Breast epithelium (tissue), 4 donors: ENCODE data around the gene SCRT2. TPM values are rescaled to one million over a fixed set of nuclear protein-coding genes. Genes with fewer than 3 reads are reported as not detected.

Experiments
- DNase-seq, 2 donors: peaks; one replicate each; pipeline ENCODE4 v3.0.0-alpha.2; 2019; ENCODE audit warnings: low spot score in 2 of 2
- H3K27ac ChIP-seq, 2 donors: fragments of 200-600 bp; sonication (generic) in 1 of 2; one replicate each; pipeline ENCODE4 v1.5.1; 2016 to 2019; ENCODE audit warnings: mild to moderate bottlenecking in 1 of 2
- H3K27me3 ChIP-seq, 2 donors: fragments of 200-600 bp; sonication (generic) in 1 of 2; one replicate each; pipeline versions ENCODE4 v1.5.1 to v1.6.0; 2017 to 2019; ENCODE audit warnings: control low read depth in 1 of 2, mild to moderate bottlenecking in 1 of 2
- H3K36me3 ChIP-seq: fragments of 200-600 bp; one replicate; pipeline ENCODE4 v1.5.1; 2019
- H3K4me1 ChIP-seq, 2 donors: fragments of 200-600 bp; sonication (generic); one replicate each; pipeline ENCODE4 v1.5.1; 2016 to 2019; ENCODE audit warnings: control low read depth in 1 of 2
- H3K4me3 ChIP-seq, 3 donors: fragments of 200-600 bp; sonication (generic); 1 replicate in 2 of 3; 2 replicates in 1 of 3; pipeline ENCODE4 v1.5.1; 2016 to 2019; ENCODE audit warnings: mild to moderate bottlenecking in 3 of 3, moderate library complexity in 2 of 3
- H3K9me3 ChIP-seq, 2 donors: fragments of 200-600 bp; sonication (generic) in 1 of 2; one replicate each; pipeline ENCODE4 v1.5.1; 2016 to 2019; ENCODE audit warnings: control low read depth in 1 of 2
- POLR2A ChIP-seq: fragments of 450-650 bp; IDR thresholded peaks from one replicate; pipeline ENCODE4 v1.6.1; 2016; ENCODE audit warnings: antibody characterized with exemption, mild to moderate bottlenecking, moderate library complexity
- POLR2AphosphoS5 ChIP-seq, 3 donors: sonication (generic); formaldehyde crosslinking; IDR thresholded peaks; one replicate each; pipeline ENCODE4 v1.6.1; 2017; ENCODE audit warnings: antibody characterized with exemption in 3 of 3
- intact Hi-C: fragments of 100-400 bp; cut with DNase I; formaldehyde crosslinking; loops from one replicate; pipeline ENCODE4 v1.15.1; 2023; ENCODE audit warnings: low total_unique reads
- total RNA-seq, 3 donors: library from RNA; depleted of rRNA; stranded (reverse); fragments of >200 nt; gene quantifications; one replicate each; pipeline ENCODE4 v1.1.0, GENCODE V29; 2016
- TF ChIP-seq, protein P1 (sequence below), 3 donors: fragments of 450-650 bp; IDR thresholded peaks; one replicate each; pipeline ENCODE4 v1.5.1; 2016 to 2017; ENCODE audit warnings: antibody characterized with exemption in 3 of 3, mild to moderate bottlenecking in 3 of 3, moderate library complexity in 3 of 3

Gene SCRT2
- total RNA-seq, 3 donors from 2014 or later = not detected

- no peaks in the 10 kb centered on the region for H3K4me1 ChIP-seq
- DNase-seq = no peak
- H3K27me3 ChIP-seq = peaks cover 0 to 60% of the 10 kb centered on the region in 2 donors
- H3K27ac ChIP-seq = no peak overlapping the region
- TF ChIP-seq, protein P1, sequence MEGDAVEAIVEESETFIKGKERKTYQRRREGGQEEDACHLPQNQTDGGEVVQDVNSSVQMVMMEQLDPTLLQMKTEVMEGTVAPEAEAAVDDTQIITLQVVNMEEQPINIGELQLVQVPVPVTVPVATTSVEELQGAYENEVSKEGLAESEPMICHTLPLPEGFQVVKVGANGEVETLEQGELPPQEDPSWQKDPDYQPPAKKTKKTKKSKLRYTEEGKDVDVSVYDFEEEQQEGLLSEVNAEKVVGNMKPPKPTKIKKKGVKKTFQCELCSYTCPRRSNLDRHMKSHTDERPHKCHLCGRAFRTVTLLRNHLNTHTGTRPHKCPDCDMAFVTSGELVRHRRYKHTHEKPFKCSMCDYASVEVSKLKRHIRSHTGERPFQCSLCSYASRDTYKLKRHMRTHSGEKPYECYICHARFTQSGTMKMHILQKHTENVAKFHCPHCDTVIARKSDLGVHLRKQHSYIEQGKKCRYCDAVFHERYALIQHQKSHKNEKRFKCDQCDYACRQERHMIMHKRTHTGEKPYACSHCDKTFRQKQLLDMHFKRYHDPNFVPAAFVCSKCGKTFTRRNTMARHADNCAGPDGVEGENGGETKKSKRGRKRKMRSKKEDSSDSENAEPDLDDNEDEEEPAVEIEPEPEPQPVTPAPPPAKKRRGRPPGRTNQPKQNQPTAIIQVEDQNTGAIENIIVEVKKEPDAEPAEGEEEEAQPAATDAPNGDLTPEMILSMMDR (IDR thresholded peaks at IDR 0.05) = no peak
- TF ChIP-seq POLR2A = no peak
- TF ChIP-seq POLR2AphosphoS5 (IDR thresholded peaks at IDR 0.05) = no peak
- no peak overlapping the region for H3K4me3 ChIP-seq
- no peaks in the 10 kb centered on the region for H3K36me3 ChIP-seq
- peaks cover 0 to 7% of the 10 kb centered on the region in 2 donors for H3K9me3 ChIP-seq
- intact Hi-C loops = no loop called here
These were observed 32.0 kb upstream of the SCRT2 start for GRCh38 chr20:707451-708110.

GRCh38 chr20:706366-706885, 30.8 kb upstream of the SCRT2 start:
- Histone ChIP-seq H3K9me3 (peaks cover 0 to 7% of the 10 kb centered on the region in 2 donors), H3K4me1 (no peaks in the 10 kb centered on the region), H3K27me3 (peaks cover 0 to 60% of the 10 kb centered on the region in 2 donors), H3K36me3 (no peaks in the 10 kb centered on the region), H3K27ac (no peak overlapping the region), H3K4me3 (no peak overlapping the region)
- TF ChIP-seq POLR2AphosphoS5 (IDR thresholded peaks at IDR 0.05) (no peak), POLR2A (no peak)
- TF ChIP-seq, protein P1 (IDR thresholded peaks at IDR 0.05) = no peak
- no peak for DNase-seq
- intact Hi-C loops = no loop called here

GRCh38 chr20:704726-705125, 29.1 kb upstream of the SCRT2 start:
- intact Hi-C loops = no loop called here
- H3K27me3 ChIP-seq = peaks cover 0 to 58% of the 10 kb centered on the region in 2 donors

DNA sequence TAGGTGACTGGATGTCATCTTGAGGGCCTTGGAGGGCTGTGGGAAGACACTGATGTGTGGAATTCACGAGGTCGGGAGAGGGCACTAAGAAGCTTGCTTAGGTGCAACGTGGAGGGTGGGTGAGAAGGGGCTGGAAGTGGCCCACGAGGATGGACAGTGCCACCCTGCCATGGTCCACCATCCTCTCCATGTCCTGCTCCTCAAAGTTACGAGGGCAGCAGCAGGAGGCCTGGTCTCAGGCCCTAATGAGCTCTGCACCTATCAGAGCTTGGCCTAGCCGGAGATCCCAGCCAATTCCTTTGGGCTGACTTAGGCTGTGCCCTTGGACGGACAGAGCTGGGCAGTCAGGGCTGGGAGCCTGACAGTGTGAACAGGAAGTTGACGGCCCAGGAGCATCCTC, 27.8 kb upstream of the SCRT2 start:
- TF ChIP-seq, protein P1 (IDR thresholded peaks at IDR 0.05) = no peak
- TF ChIP-seq POLR2AphosphoS5 (IDR thresholded peaks at IDR 0.05) (no peak), POLR2A (no peak)
- Histone ChIP-seq H3K9me3 (no peaks in the 10 kb centered on the region), H3K4me1 (no peaks in the 10 kb centered on the region), H3K27ac (no peak overlapping the region), H3K4me3 (no peak overlapping the region), H3K36me3 (no peaks in the 10 kb centered on the region), H3K27me3 (peaks cover 0 to 54% of the 10 kb centered on the region in 2 donors)
- peak in 1 of 2 donors; percentile 5 for DNase-seq
- intact Hi-C loops = no loop called here

More at GRCh38 chr20:704726-705125, 29.1 kb upstream of the SCRT2 start:
- no peak for DNase-seq
- Histone ChIP-seq H3K27ac (no peak overlapping the region), H3K36me3 (no peaks in the 10 kb centered on the region), H3K4me3 (no peak overlapping the region), H3K9me3 (peaks cover 0 to 7% of the 10 kb centered on the region in 2 donors), H3K4me1 (no peaks in the 10 kb centered on the region)
- no peak for TF ChIP-seq POLR2AphosphoS5 (IDR thresholded peaks at IDR 0.05)
- TF ChIP-seq, protein P1 (IDR thresholded peaks at IDR 0.05) = no peak
- no peak for TF ChIP-seq POLR2A

DNA sequence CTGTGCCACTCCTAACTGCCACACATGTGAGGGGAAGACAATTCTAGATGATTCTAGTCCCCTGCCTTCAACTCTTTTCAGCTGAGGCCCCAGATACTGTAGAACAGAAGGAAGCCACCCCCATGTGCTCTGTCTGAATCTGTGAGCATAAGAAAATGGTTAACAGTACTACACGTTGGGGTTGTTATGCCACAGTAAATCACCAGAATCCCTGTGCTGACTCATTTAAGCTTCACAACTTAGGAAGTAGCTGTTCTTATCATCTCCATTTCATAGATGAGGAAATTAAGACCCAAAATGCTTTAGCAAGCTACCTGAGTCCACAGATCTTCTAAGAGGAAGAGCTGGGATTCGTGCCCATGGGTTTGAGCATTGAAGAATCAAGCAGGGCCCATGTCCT, 27.4 kb upstream of the SCRT2 start:
- TF ChIP-seq POLR2AphosphoS5 (IDR thresholded peaks at IDR 0.05) (no peak), POLR2A (no peak)
- TF ChIP-seq, protein P1 (IDR thresholded peaks at IDR 0.05) = no peak
- no peak overlapping the region for H3K27ac ChIP-seq
- no peak overlapping the region for H3K4me3 ChIP-seq
- intact Hi-C loops = no loop called here
- H3K4me1 ChIP-seq = no peaks in the 10 kb centered on the region
- H3K36me3 ChIP-seq = no peaks in the 10 kb centered on the region
- no peak for DNase-seq
- H3K9me3 ChIP-seq = no peaks in the 10 kb centered on the region
- peaks cover 0 to 54% of the 10 kb centered on the region in 2 donors for H3K27me3 ChIP-seq
